ENCODE measurements around the gene ALG14.

DNA sequence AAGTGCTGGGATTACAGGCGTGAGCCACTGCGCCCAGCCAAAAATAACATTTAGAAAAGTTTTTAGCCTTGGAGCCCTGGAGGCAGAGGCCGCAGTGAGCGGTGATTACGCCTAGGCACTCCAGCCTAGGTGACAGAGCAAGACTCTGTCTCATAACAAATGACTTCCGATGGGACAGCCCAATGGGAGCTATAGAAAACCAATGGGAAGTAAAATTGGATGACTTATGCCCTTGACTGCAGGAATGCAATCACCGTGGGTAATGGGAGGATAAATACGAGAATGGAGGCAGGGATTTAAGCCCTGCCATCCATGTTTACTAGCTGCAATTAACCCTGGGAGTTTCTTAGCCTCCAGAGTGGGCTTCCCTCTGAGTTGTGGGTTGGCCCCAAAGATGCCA, 108.9 kb downstream of the ALG14 start:
- TF ChIP-seq FOXM1 (IDR thresholded peaks at IDR 0.05; ENCODE audit: low read depth, low read length) (no peak), BHLHE40 (IDR thresholded peaks at IDR 0.05; ENCODE audit: borderline replicate concordance in 1 of 2, low read depth in 2 of 2, low read length in 1 of 2) (no peak), ZNF274 (IDR thresholded peaks at IDR 0.05; ENCODE audit: insufficient read depth, insufficient read length) (no peak), POLR2AphosphoS5 (IDR thresholded peaks at IDR 0.05; ENCODE audit: low read length) (no peak), SIN3A (IDR thresholded peaks at IDR 0.05; ENCODE audit: low read depth, low read length) (no peak), YY1 (IDR thresholded peaks at IDR 0.05; ENCODE audit: low read depth, low read length) (no peak), CBX3 (IDR thresholded peaks at IDR 0.05; ENCODE audit: borderline replicate concordance, low read depth) (no peak), NFYB (IDR thresholded peaks at IDR 0.05; ENCODE audit: insufficient read depth, low read depth, low read length) (no peak), CEBPB (IDR thresholded peaks at IDR 0.05; ENCODE audit: borderline replicate concordance in 1 of 2, low read depth in 2 of 2, low read length in 2 of 2) (no peak), RCOR1 (conservative IDR thresholded peaks at IDR 0.05; ENCODE audit: low read depth, low read length) (no peak)
- TF ChIP-seq, protein P1, sequence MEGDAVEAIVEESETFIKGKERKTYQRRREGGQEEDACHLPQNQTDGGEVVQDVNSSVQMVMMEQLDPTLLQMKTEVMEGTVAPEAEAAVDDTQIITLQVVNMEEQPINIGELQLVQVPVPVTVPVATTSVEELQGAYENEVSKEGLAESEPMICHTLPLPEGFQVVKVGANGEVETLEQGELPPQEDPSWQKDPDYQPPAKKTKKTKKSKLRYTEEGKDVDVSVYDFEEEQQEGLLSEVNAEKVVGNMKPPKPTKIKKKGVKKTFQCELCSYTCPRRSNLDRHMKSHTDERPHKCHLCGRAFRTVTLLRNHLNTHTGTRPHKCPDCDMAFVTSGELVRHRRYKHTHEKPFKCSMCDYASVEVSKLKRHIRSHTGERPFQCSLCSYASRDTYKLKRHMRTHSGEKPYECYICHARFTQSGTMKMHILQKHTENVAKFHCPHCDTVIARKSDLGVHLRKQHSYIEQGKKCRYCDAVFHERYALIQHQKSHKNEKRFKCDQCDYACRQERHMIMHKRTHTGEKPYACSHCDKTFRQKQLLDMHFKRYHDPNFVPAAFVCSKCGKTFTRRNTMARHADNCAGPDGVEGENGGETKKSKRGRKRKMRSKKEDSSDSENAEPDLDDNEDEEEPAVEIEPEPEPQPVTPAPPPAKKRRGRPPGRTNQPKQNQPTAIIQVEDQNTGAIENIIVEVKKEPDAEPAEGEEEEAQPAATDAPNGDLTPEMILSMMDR (IDR thresholded peaks at IDR 0.05 in 2 of 3, conservative IDR thresholded peaks at IDR 0.05 in 1 of 3; ENCODE audit: control insufficient read depth in 2 of 3, extremely low read depth in 1 of 3, insufficient read depth in 1 of 3, low read depth in 3 of 3, low read length in 3 of 3): no peak
- TF ChIP-seq, protein P2, sequence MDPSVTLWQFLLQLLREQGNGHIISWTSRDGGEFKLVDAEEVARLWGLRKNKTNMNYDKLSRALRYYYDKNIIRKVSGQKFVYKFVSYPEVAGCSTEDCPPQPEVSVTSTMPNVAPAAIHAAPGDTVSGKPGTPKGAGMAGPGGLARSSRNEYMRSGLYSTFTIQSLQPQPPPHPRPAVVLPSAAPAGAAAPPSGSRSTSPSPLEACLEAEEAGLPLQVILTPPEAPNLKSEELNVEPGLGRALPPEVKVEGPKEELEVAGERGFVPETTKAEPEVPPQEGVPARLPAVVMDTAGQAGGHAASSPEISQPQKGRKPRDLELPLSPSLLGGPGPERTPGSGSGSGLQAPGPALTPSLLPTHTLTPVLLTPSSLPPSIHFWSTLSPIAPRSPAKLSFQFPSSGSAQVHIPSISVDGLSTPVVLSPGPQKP (IDR thresholded peaks at IDR 0.05; ENCODE audit: low read depth, low read length): no peak
- TF ChIP-seq, protein P3, sequence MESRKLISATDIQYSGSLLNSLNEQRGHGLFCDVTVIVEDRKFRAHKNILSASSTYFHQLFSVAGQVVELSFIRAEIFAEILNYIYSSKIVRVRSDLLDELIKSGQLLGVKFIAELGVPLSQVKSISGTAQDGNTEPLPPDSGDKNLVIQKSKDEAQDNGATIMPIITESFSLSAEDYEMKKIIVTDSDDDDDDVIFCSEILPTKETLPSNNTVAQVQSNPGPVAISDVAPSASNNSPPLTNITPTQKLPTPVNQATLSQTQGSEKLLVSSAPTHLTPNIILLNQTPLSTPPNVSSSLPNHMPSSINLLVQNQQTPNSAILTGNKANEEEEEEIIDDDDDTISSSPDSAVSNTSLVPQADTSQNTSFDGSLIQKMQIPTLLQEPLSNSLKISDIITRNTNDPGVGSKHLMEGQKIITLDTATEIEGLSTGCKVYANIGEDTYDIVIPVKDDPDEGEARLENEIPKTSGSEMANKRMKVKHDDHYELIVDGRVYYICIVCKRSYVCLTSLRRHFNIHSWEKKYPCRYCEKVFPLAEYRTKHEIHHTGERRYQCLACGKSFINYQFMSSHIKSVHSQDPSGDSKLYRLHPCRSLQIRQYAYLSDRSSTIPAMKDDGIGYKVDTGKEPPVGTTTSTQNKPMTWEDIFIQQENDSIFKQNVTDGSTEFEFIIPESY (IDR thresholded peaks at IDR 0.05): no peak
- TF ChIP-seq, protein P4, sequence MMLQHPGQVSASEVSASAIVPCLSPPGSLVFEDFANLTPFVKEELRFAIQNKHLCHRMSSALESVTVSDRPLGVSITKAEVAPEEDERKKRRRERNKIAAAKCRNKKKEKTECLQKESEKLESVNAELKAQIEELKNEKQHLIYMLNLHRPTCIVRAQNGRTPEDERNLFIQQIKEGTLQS (IDR thresholded peaks at IDR 0.05; ENCODE audit: borderline replicate concordance, extremely low read depth, low read depth, low read length): no peak
